ENCODE data around the gene JARID2. TPM values are rescaled to one million over a fixed set of nuclear protein-coding genes. Genes with fewer than 3 reads are reported as not detected.

The JARID2 gene
- total RNA-seq, 1 donor from 2014 or later = 5.0 TPM

DNA sequence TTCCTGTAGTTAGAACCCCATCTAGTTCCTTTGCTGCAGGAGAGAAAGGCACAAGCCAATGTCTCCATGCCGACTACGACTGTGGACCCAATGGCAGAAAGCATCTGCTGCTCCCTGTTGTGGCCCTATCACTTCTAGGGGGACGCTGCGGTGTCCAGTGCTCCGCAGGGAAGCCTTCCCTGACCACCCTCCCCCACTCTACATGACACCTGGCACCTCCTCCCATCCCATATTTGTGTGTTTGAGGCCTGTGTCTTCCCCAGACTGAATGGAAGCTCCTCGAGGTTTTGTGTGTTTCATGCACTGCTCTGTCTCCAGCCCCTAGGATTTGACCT, 257.4 kb downstream of the JARID2 start:
- H3K27me3 ChIP-seq = no peaks in the 10 kb centered on the region
- H3K4me3 ChIP-seq = no peak overlapping the region
- no peaks in the 10 kb centered on the region for H3K9me3 ChIP-seq
- peaks cover 0 to 18% of the 10 kb centered on the region in 2 donors for H3K4me1 ChIP-seq
- intact Hi-C loops (cut with DNase I) = loop anchor here (5.0 kb wide), 1 partner anchor 1291 kb away; no protein-coding TSS in a partner anchor
- peaks cover 7 to 20% of the 10 kb centered on the region in 2 donors for H3K36me3 ChIP-seq
- TF ChIP-seq, protein P1, sequence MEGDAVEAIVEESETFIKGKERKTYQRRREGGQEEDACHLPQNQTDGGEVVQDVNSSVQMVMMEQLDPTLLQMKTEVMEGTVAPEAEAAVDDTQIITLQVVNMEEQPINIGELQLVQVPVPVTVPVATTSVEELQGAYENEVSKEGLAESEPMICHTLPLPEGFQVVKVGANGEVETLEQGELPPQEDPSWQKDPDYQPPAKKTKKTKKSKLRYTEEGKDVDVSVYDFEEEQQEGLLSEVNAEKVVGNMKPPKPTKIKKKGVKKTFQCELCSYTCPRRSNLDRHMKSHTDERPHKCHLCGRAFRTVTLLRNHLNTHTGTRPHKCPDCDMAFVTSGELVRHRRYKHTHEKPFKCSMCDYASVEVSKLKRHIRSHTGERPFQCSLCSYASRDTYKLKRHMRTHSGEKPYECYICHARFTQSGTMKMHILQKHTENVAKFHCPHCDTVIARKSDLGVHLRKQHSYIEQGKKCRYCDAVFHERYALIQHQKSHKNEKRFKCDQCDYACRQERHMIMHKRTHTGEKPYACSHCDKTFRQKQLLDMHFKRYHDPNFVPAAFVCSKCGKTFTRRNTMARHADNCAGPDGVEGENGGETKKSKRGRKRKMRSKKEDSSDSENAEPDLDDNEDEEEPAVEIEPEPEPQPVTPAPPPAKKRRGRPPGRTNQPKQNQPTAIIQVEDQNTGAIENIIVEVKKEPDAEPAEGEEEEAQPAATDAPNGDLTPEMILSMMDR (IDR thresholded peaks at IDR 0.05) = no peak
- no peak overlapping the region for H3K27ac ChIP-seq
- no peak for DNase-seq (ENCODE audit: low spot score in 2 of 2)

DNA sequence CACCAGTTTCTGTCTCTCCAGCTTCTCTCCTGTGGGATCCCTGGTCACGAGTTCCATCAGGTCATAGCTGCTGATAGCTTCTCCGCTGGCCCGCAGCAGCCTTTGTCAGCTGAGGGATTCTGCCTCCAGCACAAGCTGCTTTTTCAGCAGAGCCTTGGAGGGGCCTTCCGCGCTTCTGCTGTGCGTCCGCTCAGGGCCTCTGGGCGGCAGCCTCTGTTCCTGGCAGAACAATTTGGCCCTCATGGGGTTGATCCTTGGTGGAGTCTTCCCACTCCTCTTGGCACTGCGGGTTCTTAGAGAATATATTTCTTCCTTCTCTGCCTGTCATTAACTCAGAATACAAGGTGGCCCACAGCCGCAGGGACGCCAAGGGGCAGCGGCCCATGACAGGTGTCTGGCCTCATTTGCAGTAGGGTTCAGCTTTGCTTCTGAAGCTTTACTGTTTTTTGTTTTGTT, 258.2 kb downstream of the JARID2 start:
- Histone ChIP-seq H3K27me3 (no peaks in the 10 kb centered on the region), H3K36me3 (peaks cover 12 to 28% of the 10 kb centered on the region in 2 donors), H3K27ac (peak overlapping the region in 1 of 2 donors; percentile 2), H3K4me1 (peaks cover 0 to 18% of the 10 kb centered on the region in 2 donors), H3K9me3 (no peaks in the 10 kb centered on the region), H3K4me3 (peak overlapping the region in 1 of 2 donors; percentile 53)
- DNase-seq (ENCODE audit: low spot score in 2 of 2) = no peak
- intact Hi-C loops (cut with DNase I) = loop anchor here (5.0 kb wide), 1 partner anchor 1292 kb away; no protein-coding TSS in a partner anchor
- TF ChIP-seq, protein P1 (IDR thresholded peaks at IDR 0.05) = no peak

DNA sequence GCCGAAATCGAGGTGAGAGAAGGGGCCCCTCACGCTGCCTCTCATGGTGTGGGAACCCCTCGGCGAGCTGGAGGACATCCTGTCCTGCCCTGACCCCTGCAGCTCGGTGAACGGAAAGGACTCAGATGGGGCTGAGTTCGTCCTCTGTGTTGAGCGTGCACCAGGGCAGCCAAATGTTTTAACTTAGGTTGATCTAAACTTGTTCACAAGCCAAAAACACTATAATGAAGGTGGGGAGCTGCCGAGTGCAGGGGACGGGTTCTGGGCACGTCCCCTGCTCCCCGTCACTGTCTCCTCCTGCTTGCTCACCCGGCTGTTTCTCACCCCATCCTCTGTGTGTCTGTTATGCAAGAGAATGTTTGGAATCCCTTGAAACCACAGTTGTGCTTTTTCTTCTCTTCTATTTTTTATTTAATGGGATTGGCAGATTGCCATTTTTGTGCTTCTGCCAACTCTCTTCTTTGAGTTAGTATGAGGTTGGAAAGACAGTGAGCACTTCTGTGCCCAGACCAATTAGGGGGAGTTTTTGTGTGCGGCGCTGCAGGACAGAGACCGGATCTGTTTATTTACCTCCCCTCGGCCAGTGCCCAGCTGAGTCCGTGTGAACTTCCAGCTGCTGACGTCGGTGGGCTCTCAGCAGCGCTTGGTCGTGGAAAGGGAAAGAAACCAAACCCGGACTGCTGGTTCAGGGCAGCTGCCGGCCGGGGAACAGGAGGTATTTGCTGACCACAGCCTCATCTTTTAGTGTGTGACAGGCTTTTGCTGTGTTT, 258.9 kb downstream of the JARID2 start:
- H3K4me1 ChIP-seq = peaks cover 0 to 18% of the 10 kb centered on the region in 2 donors
- H3K4me3 ChIP-seq = peak overlapping the region; percentile 22 to 53
- intact Hi-C loops (cut with DNase I) = loop anchor here (5.0 kb wide), 1 partner anchor 1292 kb away; no protein-coding TSS in a partner anchor
- peaks cover 17 to 33% of the 10 kb centered on the region in 2 donors for H3K36me3 ChIP-seq
- H3K27ac ChIP-seq = peak overlapping the region; percentile 19 to 33
- DNase-seq (ENCODE audit: low spot score in 2 of 2) = no peak
- no peaks in the 10 kb centered on the region for H3K9me3 ChIP-seq
- TF ChIP-seq, protein P1 (IDR thresholded peaks at IDR 0.05) = no peak
- no peaks in the 10 kb centered on the region for H3K27me3 ChIP-seq

DNA sequence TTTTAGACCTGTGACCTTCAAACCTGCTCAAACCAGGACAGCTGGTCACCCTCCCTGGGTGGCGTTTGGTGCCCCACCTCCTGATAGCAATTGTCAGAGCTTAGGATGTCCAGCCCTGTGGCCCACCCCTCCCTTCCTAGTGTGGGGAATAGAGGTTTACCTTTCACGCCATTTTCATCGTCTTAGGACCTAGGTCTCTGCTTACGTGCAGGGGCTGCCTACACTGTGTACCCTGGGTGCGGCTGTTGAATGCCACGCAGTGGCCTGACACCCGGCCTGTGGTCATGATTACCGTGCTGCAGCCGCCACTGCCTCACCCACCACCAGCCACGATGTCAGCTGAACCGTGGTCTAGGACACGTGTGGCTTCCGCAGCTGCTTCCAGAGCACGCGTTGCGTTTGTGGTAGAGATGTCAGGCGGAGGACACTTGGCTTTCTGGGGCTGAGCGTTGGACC, 259.6 kb downstream of the JARID2 start:
- intact Hi-C loops (cut with DNase I) = no loop called here

DNA sequence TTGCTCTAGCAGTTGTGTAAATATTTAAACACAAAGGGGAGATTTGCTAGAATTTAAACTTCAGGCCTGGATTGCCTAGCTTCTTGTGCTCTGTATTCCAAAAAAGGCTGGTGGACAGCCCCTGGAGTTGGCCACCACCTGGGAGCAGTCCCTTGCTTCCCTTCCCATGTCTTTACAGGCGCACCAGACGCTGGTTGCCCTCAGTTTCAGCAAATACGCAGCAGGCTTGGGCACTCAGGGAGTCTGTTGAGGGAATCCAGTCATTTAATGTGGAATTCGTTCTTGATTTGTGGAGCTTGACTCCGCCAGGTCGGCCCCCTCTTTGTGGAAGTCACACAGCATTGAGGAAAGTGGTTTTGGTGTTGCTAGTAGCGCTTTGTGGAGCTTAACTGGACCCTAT, 260.2 kb downstream of the JARID2 start:
- no peaks in the 10 kb centered on the region for H3K9me3 ChIP-seq
- no peak overlapping the region for H3K27ac ChIP-seq
- H3K36me3 ChIP-seq = peaks cover 17 to 36% of the 10 kb centered on the region in 2 donors
- H3K4me3 ChIP-seq = no peak overlapping the region
- DNase-seq (ENCODE audit: low spot score in 2 of 2) = no peak
- TF ChIP-seq, protein P1 (IDR thresholded peaks at IDR 0.05) = no peak
- intact Hi-C loops (cut with DNase I) = no loop called here
- no peaks in the 10 kb centered on the region for H3K27me3 ChIP-seq
- H3K4me1 ChIP-seq = peaks cover 0 to 18% of the 10 kb centered on the region in 2 donors

More for the DNA sequence above, 259.6 kb downstream of the JARID2 start:
- Histone ChIP-seq H3K27ac (peak overlapping the region; percentile 19 to 33), H3K27me3 (no peaks in the 10 kb centered on the region), H3K9me3 (no peaks in the 10 kb centered on the region), H3K4me1 (peaks cover 0 to 18% of the 10 kb centered on the region in 2 donors), H3K36me3 (peaks cover 17 to 38% of the 10 kb centered on the region in 2 donors), H3K4me3 (peak overlapping the region in 1 of 2 donors; percentile 53)
- TF ChIP-seq, protein P1 (IDR thresholded peaks at IDR 0.05) = no peak
- no peak for DNase-seq (ENCODE audit: low spot score in 2 of 2)

Data from ascending aorta (tissue), 2 donors.